ENCODE data around the gene SARM1. TPM values are rescaled to one million over a fixed set of nuclear protein-coding genes. Genes with fewer than 3 reads are reported as not detected.

SARM1 gene
- total RNA-seq, 4 donors from 2014 or later, result 6.0 to 22.1 (median 9.5) TPM

DNA sequence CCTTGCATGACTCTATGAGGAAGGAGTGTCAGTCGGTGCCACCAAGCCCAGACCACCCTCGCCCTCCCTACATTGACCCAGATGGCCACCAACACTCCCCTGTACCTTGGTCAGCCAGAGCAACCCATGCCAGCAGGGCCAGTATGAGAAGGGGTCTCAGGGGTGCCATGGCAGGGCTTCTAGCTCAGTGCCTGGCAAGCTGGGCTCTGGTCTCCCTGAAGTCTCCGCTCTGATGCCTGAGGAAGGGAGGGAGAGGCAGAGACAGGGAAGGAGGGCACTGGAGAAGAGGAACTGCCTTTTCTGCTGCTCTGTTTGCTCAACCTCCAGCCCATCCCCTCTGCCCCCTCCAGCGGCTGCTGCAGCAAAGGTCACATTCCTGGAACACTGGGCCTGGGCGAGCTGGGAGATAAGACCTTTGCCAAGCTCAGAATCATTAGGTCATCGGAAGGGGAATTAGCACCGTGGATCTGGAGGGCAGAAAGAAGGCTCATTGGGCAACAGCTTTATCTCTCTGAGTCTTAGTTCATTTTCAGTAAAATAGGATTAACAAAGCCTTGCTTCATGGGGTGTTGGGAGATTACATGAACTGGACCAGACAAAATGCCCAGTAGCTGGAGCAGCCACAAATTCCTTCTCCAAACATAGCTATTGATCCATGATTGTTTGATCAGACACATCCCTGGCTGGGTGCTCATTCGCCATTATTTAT lies 1.3 kb upstream of the SARM1 start, which contains the start of gene VTN:
VTN (minus strand) TSS at position 273 of the 709 bp plus-strand sequence; CDS start at position 169, 104 bp downstream.
- peak within 1 kb of the TSS; percentile 59 to 77 (median 74) for H3K27ac ChIP-seq
- peak within 1 kb of the TSS in 2 of 4 donors; percentile 49 to 56 for H3K4me3 ChIP-seq
- no peak for DNase-seq
- TF ChIP-seq POLR2AphosphoS5 (IDR thresholded peaks at IDR 0.05) (no peak), POLR2A (IDR thresholded peaks at IDR 0.05) (no peak), EP300 (IDR thresholded peaks at IDR 0.05; ENCODE audit: low read depth) (no peak)
- TF ChIP-seq, protein P1, sequence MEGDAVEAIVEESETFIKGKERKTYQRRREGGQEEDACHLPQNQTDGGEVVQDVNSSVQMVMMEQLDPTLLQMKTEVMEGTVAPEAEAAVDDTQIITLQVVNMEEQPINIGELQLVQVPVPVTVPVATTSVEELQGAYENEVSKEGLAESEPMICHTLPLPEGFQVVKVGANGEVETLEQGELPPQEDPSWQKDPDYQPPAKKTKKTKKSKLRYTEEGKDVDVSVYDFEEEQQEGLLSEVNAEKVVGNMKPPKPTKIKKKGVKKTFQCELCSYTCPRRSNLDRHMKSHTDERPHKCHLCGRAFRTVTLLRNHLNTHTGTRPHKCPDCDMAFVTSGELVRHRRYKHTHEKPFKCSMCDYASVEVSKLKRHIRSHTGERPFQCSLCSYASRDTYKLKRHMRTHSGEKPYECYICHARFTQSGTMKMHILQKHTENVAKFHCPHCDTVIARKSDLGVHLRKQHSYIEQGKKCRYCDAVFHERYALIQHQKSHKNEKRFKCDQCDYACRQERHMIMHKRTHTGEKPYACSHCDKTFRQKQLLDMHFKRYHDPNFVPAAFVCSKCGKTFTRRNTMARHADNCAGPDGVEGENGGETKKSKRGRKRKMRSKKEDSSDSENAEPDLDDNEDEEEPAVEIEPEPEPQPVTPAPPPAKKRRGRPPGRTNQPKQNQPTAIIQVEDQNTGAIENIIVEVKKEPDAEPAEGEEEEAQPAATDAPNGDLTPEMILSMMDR (IDR thresholded peaks at IDR 0.05), result no peak
- intact Hi-C loops (cut with DNase I; ENCODE audit: low total_unique reads), result no loop called here
- no peaks in the 10 kb centered on the region for H3K36me3 ChIP-seq
- in situ Hi-C loops (cut with MboI; ENCODE audit: low pct_ligation_motif_present in 1 of 4, low pct_unique_long_range_greater_than_20kb in 1 of 4, low sequenced_read_pairs in 3 of 4), result no loop called here
- peaks cover 18% of the 10 kb centered on the region for H3K27me3 ChIP-seq
- WGBS, 2 donors (ENCODE audit: low coverage in 1 of 2), result 7 to 29% methylated on average over 4 to 8 of the region's 8 CpGs
- H3K4me1 ChIP-seq, result peaks cover 8 to 20% (median 15%) of the 10 kb centered on the region in 4 donors
- H3K9me3 ChIP-seq, result no peaks in the 10 kb centered on the region

GRCh38 chr17:28370744-28371103 lies 770 bp upstream of the SARM1 start:
- in situ Hi-C loops (cut with MboI; ENCODE audit: low pct_ligation_motif_present in 1 of 4, low pct_unique_long_range_greater_than_20kb in 1 of 4, low sequenced_read_pairs in 3 of 4) (no loop called here), intact Hi-C loops (cut with DNase I; ENCODE audit: low total_unique reads) (no loop called here)
- H3K9me3 ChIP-seq, result no peaks in the 10 kb centered on the region
- H3K4me1 ChIP-seq, result peaks cover 8 to 20% (median 15%) of the 10 kb centered on the region in 4 donors
- no peak overlapping the region for H3K4me3 ChIP-seq
- H3K27me3 ChIP-seq, result peaks cover 18% of the 10 kb centered on the region
- TF ChIP-seq EP300 (IDR thresholded peaks at IDR 0.05; ENCODE audit: low read depth), result no peak
- TF ChIP-seq POLR2A (IDR thresholded peaks at IDR 0.05), result no peak
- no peak for TF ChIP-seq POLR2AphosphoS5 (IDR thresholded peaks at IDR 0.05)
- TF ChIP-seq, protein P1 (IDR thresholded peaks at IDR 0.05), result no peak
- DNase-seq, result no peak
- no peaks in the 10 kb centered on the region for H3K36me3 ChIP-seq
- WGBS, 2 donors (ENCODE audit: low coverage in 1 of 2), result 65 to 67% methylated on average over 1 of the region's 1 CpG
- peak overlapping the region; percentile 59 to 77 (median 74) for H3K27ac ChIP-seq

DNA sequence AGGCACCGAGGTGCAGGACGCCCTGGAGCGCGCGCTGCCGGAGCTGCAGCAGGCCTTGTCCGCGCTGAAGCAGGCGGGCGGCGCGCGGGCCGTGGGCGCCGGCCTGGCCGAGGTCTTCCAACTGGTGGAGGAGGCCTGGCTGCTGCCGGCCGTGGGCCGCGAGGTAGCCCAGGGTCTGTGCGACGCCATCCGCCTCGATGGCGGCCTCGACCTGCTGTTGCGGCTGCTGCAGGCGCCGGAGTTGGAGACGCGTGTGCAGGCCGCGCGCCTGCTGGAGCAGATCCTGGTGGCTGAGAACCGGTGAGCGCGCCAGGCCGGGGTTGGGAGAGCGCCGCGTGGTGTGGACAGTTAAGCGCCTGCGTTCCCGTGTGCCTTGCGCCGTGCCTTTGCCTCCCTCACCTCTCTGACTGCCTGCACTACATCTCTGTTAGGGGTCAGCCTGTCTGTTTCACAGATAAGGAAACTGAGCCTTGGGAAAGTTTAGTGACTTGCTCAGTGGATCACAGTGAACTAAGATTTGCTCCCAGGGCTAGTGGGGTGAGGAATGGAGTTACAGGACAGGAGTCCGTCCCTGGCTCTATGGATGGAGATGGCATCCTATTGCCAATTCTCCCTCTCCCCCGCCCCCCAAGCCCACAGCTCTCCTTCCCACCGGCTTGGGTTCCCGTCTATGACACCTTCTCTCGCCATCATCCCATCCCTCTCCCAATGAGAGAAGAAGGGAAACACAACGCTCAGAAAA lies 880 bp downstream of the SARM1 start:
- in situ Hi-C loops (cut with MboI; ENCODE audit: low pct_ligation_motif_present in 1 of 4, low pct_unique_long_range_greater_than_20kb in 1 of 4, low sequenced_read_pairs in 3 of 4), result no loop called here
- H3K4me3 ChIP-seq, result peak overlapping the region; percentile 10 to 56 (median 44)

DNA sequence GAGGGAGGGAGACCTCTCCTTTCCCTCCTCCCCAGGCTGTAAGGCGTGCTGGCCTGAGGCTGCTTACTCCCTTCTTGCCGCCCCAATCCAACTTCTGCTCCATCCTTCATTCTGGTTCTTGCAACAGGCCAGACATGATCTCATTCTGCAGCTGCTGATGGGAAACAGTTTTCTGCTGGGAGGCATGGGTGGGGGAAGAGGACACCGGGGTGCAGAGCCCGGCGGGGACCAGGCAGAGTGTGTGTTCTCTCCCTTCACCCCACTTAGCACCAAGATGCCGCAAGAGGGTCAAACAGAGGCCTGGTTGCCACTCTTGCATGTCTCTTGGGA lies 1.4 kb downstream of the SARM1 start:
- peaks cover 18% of the 10 kb centered on the region for H3K27me3 ChIP-seq
- WGBS, 2 donors (ENCODE audit: low coverage in 1 of 2), result 80 to 89% methylated on average over 2 to 6 of the region's 6 CpGs
- in situ Hi-C loops (cut with MboI; ENCODE audit: low pct_ligation_motif_present in 1 of 4, low pct_unique_long_range_greater_than_20kb in 1 of 4, low sequenced_read_pairs in 3 of 4), result no loop called here
- TF ChIP-seq, protein P1 (IDR thresholded peaks at IDR 0.05), result no peak
- TF ChIP-seq EP300 (IDR thresholded peaks at IDR 0.05; ENCODE audit: low read depth), result no peak
- peaks cover 8 to 20% (median 15%) of the 10 kb centered on the region in 4 donors for H3K4me1 ChIP-seq
- H3K36me3 ChIP-seq, result no peaks in the 10 kb centered on the region
- DNase-seq, result no peak
- no peaks in the 10 kb centered on the region for H3K9me3 ChIP-seq
- no peak overlapping the region for H3K27ac ChIP-seq
- H3K4me3 ChIP-seq, result peak overlapping the region in 1 of 4 donors; percentile 56
- intact Hi-C loops (cut with DNase I; ENCODE audit: low total_unique reads), result no loop called here

More for the DNA sequence above, 880 bp downstream of the SARM1 start:
- intact Hi-C loops (cut with DNase I; ENCODE audit: low total_unique reads), result no loop called here
- peak overlapping the region; percentile 59 to 77 (median 74) for H3K27ac ChIP-seq
- H3K27me3 ChIP-seq, result peaks cover 18% of the 10 kb centered on the region
- no peak for TF ChIP-seq POLR2A (IDR thresholded peaks at IDR 0.05)
- TF ChIP-seq, protein P1 (IDR thresholded peaks at IDR 0.05), result no peak
- TF ChIP-seq POLR2AphosphoS5 (IDR thresholded peaks at IDR 0.05), result no peak
- no peak for TF ChIP-seq EP300 (IDR thresholded peaks at IDR 0.05; ENCODE audit: low read depth)
- DNase-seq, result no peak
- 18 to 80% methylated on average over 2 to 26 of the region's 53 CpGs for WGBS, 2 donors (ENCODE audit: low coverage in 1 of 2)
- no peaks in the 10 kb centered on the region for H3K36me3 ChIP-seq
- no peaks in the 10 kb centered on the region for H3K9me3 ChIP-seq
- peaks cover 8 to 20% (median 15%) of the 10 kb centered on the region in 4 donors for H3K4me1 ChIP-seq
